H1 (cell line): Measurements from ENCODE around the gene PCNX3.

Experiments used
- CTCF ChIP-seq, 3 experiments: IDR thresholded peaks; 1 replicate in 2 of 3; 2 replicates in 1 of 3; pipeline versions ENCODE4 v1.5.1 to v1.6.1; 2011; ENCODE audit warnings: low read length in 3 of 3, mild to moderate bottlenecking in 3 of 3, inconsistent platforms in 2 of 3, low read depth in 1 of 3, moderate library complexity in 1 of 3; ENCODE audit not compliant: insufficient read depth in 1 of 3; ENCODE audit errors: control extremely low read depth in 1 of 3
- EP300 ChIP-seq, 2 experiments: IDR thresholded peaks; 1 replicate in 1 of 2; 2 replicates in 1 of 2; pipeline ENCODE4 v1.6.1; 2011 to 2012; ENCODE audit warnings: low read depth in 2 of 2, low read length in 2 of 2, mild to moderate bottlenecking in 2 of 2, borderline replicate concordance in 1 of 2, inconsistent platforms in 1 of 2, moderate library complexity in 1 of 2
- EZH2 ChIP-seq: fragments of 200-600 bp; sonication (generic); IDR thresholded peaks from 2 replicates; pipeline ENCODE4 v1.7.1; 2012; ENCODE audit warnings: low read depth, mild to moderate bottlenecking, moderate library complexity, low read length, inconsistent platforms; ENCODE audit not compliant: severe bottlenecking

- no peak for TF ChIP-seq CTCF (IDR thresholded peaks at IDR 0.05; ENCODE audit: control extremely low read depth in 1 of 3, insufficient read depth in 1 of 3, low read depth in 1 of 3, low read length in 3 of 3)
- no peak for TF ChIP-seq EZH2
- no peak for TF ChIP-seq EP300 (IDR thresholded peaks at IDR 0.05; ENCODE audit: borderline replicate concordance in 1 of 2, low read depth in 2 of 2, low read length in 2 of 2)
These were observed 11.3 kb upstream of the PCNX3 start for GRCh38 chr11:65604258-65604657.
